H1 (cell line): ENCODE data around the gene EOGT. TPM values are rescaled to one million over a fixed set of nuclear protein-coding genes. Genes with fewer than 3 reads are reported as not detected.

ENCODE experiments used
- CTCF ChIA-PET: fragments of 300-600 bp; sonication (Branson Sonifier 250); formaldehyde crosslinking; loops from one replicate; lab custom pipeline; 2021; ENCODE audit not compliant: partially characterized antibody; lab: Charles Lee
- POLR2A ChIA-PET: fragments of 300-600 bp; sonication (Branson Sonifier 250); formaldehyde crosslinking; loops from one replicate; lab custom pipeline; 2021; ENCODE audit warnings: inconsistent platforms; ENCODE audit not compliant: partially characterized antibody; lab: Charles Lee
- DNase-seq, 2 experiments: peaks; one replicate each; pipeline versions ENCODE4 v3.0.0 to v3.0.0-alpha.2; 2010 to 2022; ENCODE audit warnings: low spot score in 2 of 2, low read depth in 1 of 2, mixed read lengths in 1 of 2
- FAIRE-seq: peaks from 2 replicates; lab custom pipeline; 2011; peaks lifted over from hg19 to GRCh38; lab: Jason Lieb, UNC
- H2AFZ ChIP-seq: 2 replicates; pipeline ENCODE4 v1.8.1; 2012; ENCODE audit warnings: low read length, inconsistent platforms
- H2AK5ac ChIP-seq: 2 replicates; pipeline ENCODE4 v1.6.1; 2013; ENCODE audit warnings: low read depth, low read length
- H2BK120ac ChIP-seq: replicated peaks from 2 replicates; pipeline ENCODE3; 2013; ENCODE audit warnings: low read depth, low read length, inconsistent platforms
- H2BK12ac ChIP-seq: 2 replicates; pipeline ENCODE4 v1.6.1; 2013; ENCODE audit warnings: low read depth, low read length
- H2BK15ac ChIP-seq: 2 replicates; pipeline ENCODE4 v1.6.1; 2013; ENCODE audit warnings: low read length
- H2BK20ac ChIP-seq: 2 replicates; pipeline ENCODE4 v1.6.1; 2013; ENCODE audit warnings: low read length
- H2BK5ac ChIP-seq: 2 replicates; pipeline ENCODE4 v1.6.1; 2013; ENCODE audit warnings: low read depth, low read length
- H3K14ac ChIP-seq: 2 replicates; pipeline ENCODE4 v1.6.1; 2013; ENCODE audit warnings: inconsistent platforms; ENCODE audit not compliant: insufficient read length
- H3K18ac ChIP-seq: 2 replicates; pipeline ENCODE4 v1.6.1; 2013; ENCODE audit warnings: low read length; ENCODE audit errors: extremely low read depth
- H3K23ac ChIP-seq: 2 replicates; pipeline ENCODE4 v1.6.1; 2013; ENCODE audit warnings: inconsistent platforms; ENCODE audit not compliant: insufficient read length
- H3K23me2 ChIP-seq: 2 replicates; pipeline ENCODE4 v1.6.1; 2013; ENCODE audit warnings: low read depth, low read length
- H3K27ac ChIP-seq: 2 replicates; pipeline ENCODE4 v1.6.1; 2011; ENCODE audit warnings: low read depth, low read length, inconsistent platforms
- H3K27me3 ChIP-seq, 4 experiments: replicated peaks in 1 of 4; 1 replicate in 1 of 4; 2 replicates in 3 of 4; pipeline versions ENCODE4 v1.6.1 to v1.8.1; 2011 to 2013; ENCODE audit warnings: low read length in 3 of 4, mild to moderate bottlenecking in 3 of 4, inconsistent platforms in 2 of 4, mixed read lengths in 2 of 4, moderate library complexity in 1 of 4; ENCODE audit not compliant: control insufficient read depth in 3 of 4, insufficient read depth in 3 of 4; ENCODE audit errors: extremely low read depth in 1 of 4
- H3K36me3 ChIP-seq, 4 experiments: 2 replicates each; pipeline versions ENCODE4 v1.6.1 to v1.8.1; 2011 to 2013; ENCODE audit warnings: mild to moderate bottlenecking in 4 of 4, low read length in 3 of 4, moderate library complexity in 2 of 4, control low read depth in 1 of 4, inconsistent platforms in 1 of 4; ENCODE audit not compliant: insufficient read depth in 4 of 4, control insufficient read depth in 2 of 4
- H3K4ac ChIP-seq: replicated peaks from 2 replicates; pipeline ENCODE3; 2013; ENCODE audit warnings: low read length, low read depth, mixed read lengths, inconsistent platforms; ENCODE audit not compliant: insufficient read length
- H3K4me1 ChIP-seq, 4 experiments: replicated peaks in 1 of 4; 1 replicate in 1 of 4; 2 replicates in 3 of 4; pipeline versions ENCODE4 v1.6.1 to v1.8.1; 2011 to 2013; ENCODE audit warnings: low read length in 3 of 4, inconsistent platforms in 2 of 4, mixed read lengths in 1 of 4; ENCODE audit not compliant: insufficient read depth in 4 of 4, control insufficient read depth in 3 of 4
- H3K4me2 ChIP-seq, 2 experiments: 2 replicates each; pipeline versions ENCODE4 v1.6.1 to v1.8.1; 2011 to 2013; ENCODE audit warnings: low read depth in 2 of 2, low read length in 2 of 2, control low read depth in 1 of 2, inconsistent platforms in 1 of 2, mild to moderate bottlenecking in 1 of 2; ENCODE audit not compliant: insufficient read depth in 1 of 2
- H3K4me3 ChIP-seq, 4 experiments: fragments of 200-600, 300-600 bp in 1 of 4; sonication (generic), shearing (Covaris generic), sonication (Bioruptor Twin) in 1 of 4; 2 replicates each; pipeline versions ENCODE4 v1.5.1 to v1.8.1; 2011 to 2016; ENCODE audit warnings: low read length in 4 of 4, low read depth in 3 of 4, control low read depth in 2 of 4, inconsistent platforms in 2 of 4, mild to moderate bottlenecking in 2 of 4, mixed read lengths in 1 of 4, moderate library complexity in 1 of 4; ENCODE audit not compliant: insufficient read depth in 2 of 4; ENCODE audit errors: extremely low read depth in 1 of 4
- H3K56ac ChIP-seq: replicated peaks from 2 replicates; pipeline ENCODE3; 2013; ENCODE audit warnings: low read depth, mild to moderate bottlenecking, mixed read lengths, low read length, inconsistent platforms; ENCODE audit not compliant: insufficient read length
- H3K79me1 ChIP-seq: 2 replicates; pipeline ENCODE4 v1.6.1; 2013; ENCODE audit warnings: low read depth, low read length, control low read depth
- H3K79me2 ChIP-seq, 2 experiments: 2 replicates each; pipeline versions ENCODE4 v1.6.1 to v1.8.1; 2012 to 2013; ENCODE audit warnings: low read length in 2 of 2, mild to moderate bottlenecking in 2 of 2, inconsistent platforms in 1 of 2; ENCODE audit not compliant: insufficient read depth in 2 of 2, control insufficient read depth in 1 of 2
- H3K9ac ChIP-seq, 4 experiments: replicated peaks in 1 of 4; 1 replicate in 1 of 4; 2 replicates in 3 of 4; pipeline versions ENCODE4 v1.6.1 to v1.8.1; 2011 to 2013; ENCODE audit warnings: low read depth in 3 of 4, low read length in 3 of 4, control low read depth in 2 of 4, mild to moderate bottlenecking in 2 of 4, moderate library complexity in 2 of 4, inconsistent platforms in 1 of 4; ENCODE audit errors: extremely low read depth in 1 of 4
- H3K9me3 ChIP-seq, 2 experiments: 2 replicates each; pipeline versions ENCODE4 v1.6.1 to v1.8.1; 2012 to 2013; ENCODE audit warnings: mild to moderate bottlenecking in 2 of 2, moderate library complexity in 2 of 2, control low read depth in 1 of 2, inconsistent platforms in 1 of 2, low read depth in 1 of 2, low read length in 1 of 2, mixed read lengths in 1 of 2; ENCODE audit not compliant: insufficient read depth in 2 of 2
- H4K20me1 ChIP-seq, 2 experiments: replicated peaks in 1 of 2; 2 replicates each; pipeline versions ENCODE3 to v1.8.1; 2011 to 2013; ENCODE audit warnings: inconsistent platforms in 2 of 2, low read length in 2 of 2, mild to moderate bottlenecking in 1 of 2; ENCODE audit not compliant: insufficient read depth in 2 of 2, control insufficient read depth in 1 of 2
- H4K5ac ChIP-seq: 2 replicates; pipeline ENCODE4 v1.6.1; 2013; ENCODE audit warnings: low read length, low read depth, mixed read lengths, inconsistent platforms; ENCODE audit not compliant: insufficient read length
- H4K8ac ChIP-seq: 2 replicates; pipeline ENCODE4 v1.8.0; 2013; ENCODE audit warnings: mild to moderate bottlenecking, moderate library complexity, low read length, inconsistent platforms; ENCODE audit not compliant: insufficient read depth; ENCODE audit errors: extremely low read depth
- H4K91ac ChIP-seq: replicated peaks from 2 replicates; pipeline ENCODE3; 2013; ENCODE audit warnings: low read length, mixed read lengths, inconsistent platforms; ENCODE audit not compliant: insufficient read length
- BACH1 ChIP-seq: IDR thresholded peaks from 2 replicates; pipeline ENCODE4 v1.6.1; 2012; ENCODE audit warnings: low read length, improper control_type of control experiment
- CBX8 ChIP-seq: fragments of 300-800, 300-1000 bp; sonication (generic); IDR thresholded peaks from 2 replicates; pipeline ENCODE4 v1.7.1; 2016; ENCODE audit warnings: low read depth, low read length, borderline replicate concordance
- CTCF ChIP-seq, 3 experiments: IDR thresholded peaks; 1 replicate in 2 of 3; 2 replicates in 1 of 3; pipeline versions ENCODE4 v1.5.1 to v1.6.1; 2011; ENCODE audit warnings: low read length in 3 of 3, mild to moderate bottlenecking in 3 of 3, inconsistent platforms in 2 of 3, low read depth in 1 of 3, moderate library complexity in 1 of 3; ENCODE audit not compliant: insufficient read depth in 1 of 3; ENCODE audit errors: control extremely low read depth in 1 of 3
- SAP30 ChIP-seq: fragments of 300-600 bp; sonication (generic); IDR thresholded peaks from 2 replicates; pipeline ENCODE4 v1.7.1; 2012; ENCODE audit warnings: low read length, moderate library complexity, mild to moderate bottlenecking, inconsistent platforms; ENCODE audit not compliant: insufficient read depth, insufficient replicate concordance
- YY1 ChIP-seq: IDR thresholded peaks from 2 replicates; pipeline ENCODE4 v1.6.1; 2011; ENCODE audit warnings: low read depth, mild to moderate bottlenecking, low read length
- ZNF274 ChIP-seq: IDR thresholded peaks from 2 replicates; pipeline ENCODE4 v1.7.0; 2012; ENCODE audit warnings: low read length, borderline replicate concordance; ENCODE audit errors: extremely low read depth
- WGBS, 2 experiments: shearing (Covaris generic) in 1 of 2; methylation state at CpG; one replicate each; pipeline versions ENCODE4 v1.1.6 to v1.1.7; 2013 to 2015; ENCODE audit warnings: low lambda C conversion rate in 2 of 2, mixed read lengths in 2 of 2, inconsistent platforms in 1 of 2, low coverage in 1 of 2, missing lambda C conversion rate in 1 of 2; ENCODE audit not compliant: insufficient replicate concordance in 2 of 2, insufficient coverage in 1 of 2, insufficient read length in 1 of 2; ENCODE audit errors: extremely low coverage in 1 of 2, missing lambda C conversion rate in 1 of 2; 5-methylcytosine and 5-hydroxymethylcytosine counted together
- polyA plus RNA-seq, 7 experiments: library from polyadenylated mRNA; depleted of rRNA in 3 of 7; stranded (reverse) in 5 of 7; unstranded in 2 of 7; fragments of >200 nt in 5 of 7; fragments of 200-250 nt in 2 of 7; gene quantifications; 1 replicate in 5 of 7; 2 replicates in 1 of 7; 4 replicates in 1 of 7; pipeline versions ENCODE4 v1.2.1 to v1.2.3, GENCODE V29; 2011 to 2013; ENCODE audit warnings: missing spikeins in 2 of 7, mixed read lengths in 2 of 7
- total RNA-seq: library from RNA; stranded (reverse); fragmentation: NEBNext Ultra II Directional; extraction: Animal tissue kit (Norgen Biotek cat#: 25700); gene quantifications from 2 replicates; pipeline ENCODE4 v1.2.1, GENCODE V29; 2021

Gene EOGT
- total and polyA plus RNA-seq, 2 of the 8 experiments (the other 6 are each of a cell fraction or from before 2014, with no cell fraction given), result 6.7 to 20.7 TPM

- H2BK15ac ChIP-seq, result no peak overlapping the region
- WGBS, 2 experiments, result 95% methylated on average over 6 of the region's 6 CpGs; no CpG with 5 or more reads in 1 of the 2 experiments
- CTCF ChIA-PET, result interaction anchor here (0.8 to 1.9 kb wide), 2 partner anchors 7 to 15 kb away, joined by 4 to 6 read pairs; no protein-coding TSS in a partner anchor
Observed at GRCh38 chr3:68986496-68987208, 26.8 kb downstream of the EOGT start.

More at GRCh38 chr3:68986496-68987208, 26.8 kb downstream of the EOGT start:
- TF ChIP-seq ZNF274, result no peak
- TF ChIP-seq YY1, result no peak
- TF ChIP-seq SAP30, result no peak
- TF ChIP-seq CBX8, result no peak
- TF ChIP-seq BACH1, result no peak
- TF ChIP-seq CTCF (IDR thresholded peaks at IDR 0.05; ENCODE audit: control extremely low read depth in 1 of 3, insufficient read depth in 1 of 3, low read depth in 1 of 3, low read length in 3 of 3), result no peak
- no peak overlapping the region for H4K91ac ChIP-seq
- no peak overlapping the region for H3K27ac ChIP-seq
- H3K23me2 ChIP-seq, result no peaks in the 10 kb centered on the region; the same call in 1 of the 2 replicates
- POLR2A ChIA-PET, result interaction anchor here (0.8 to 1.7 kb wide), 2 partner anchors 10 to 12 kb away, joined by 4 to 6 read pairs; no protein-coding TSS in a partner anchor
- H4K8ac ChIP-seq, result no peak overlapping the region
- no peak overlapping the region for H2BK20ac ChIP-seq
- no peak overlapping the region for H2AK5ac ChIP-seq
- no peak overlapping the region for H3K23ac ChIP-seq
- peaks cover 0 to 2% of the 10 kb centered on the region in 2 experiments for H4K20me1 ChIP-seq
- H3K4me1 ChIP-seq, result no peaks in the 10 kb centered on the region
- H3K4ac ChIP-seq, result no peak overlapping the region
- no peaks in the 10 kb centered on the region for H3K79me1 ChIP-seq
- no peak overlapping the region for H3K14ac ChIP-seq
- H3K4me3 ChIP-seq, result no peak overlapping the region
- H3K18ac ChIP-seq, result no peak overlapping the region
- H2BK5ac ChIP-seq, result no peak overlapping the region
- FAIRE-seq (no peak), DNase-seq (no peak)
- no peak overlapping the region for H2BK12ac ChIP-seq
- H2BK120ac ChIP-seq, result no peak overlapping the region
- no peaks in the 10 kb centered on the region for H3K9me3 ChIP-seq
- H3K27me3 ChIP-seq, result no peaks in the 10 kb centered on the region
- H3K56ac ChIP-seq, result no peak overlapping the region
- no peak overlapping the region for H4K5ac ChIP-seq
- no peaks in the 10 kb centered on the region for H3K79me2 ChIP-seq
- no peak overlapping the region for H2AFZ ChIP-seq
- H3K9ac ChIP-seq, result no peak overlapping the region
- peaks cover 0 to 20% (median 5%) of the 10 kb centered on the region in 4 experiments; a peak in 6 of 8 replicates for H3K36me3 ChIP-seq
- no peak overlapping the region for H3K4me2 ChIP-seq
